ENCODE results near the gene ITPKC. TPM values are rescaled to one million over a fixed set of nuclear protein-coding genes. Genes with fewer than 3 reads are reported as not detected.

ITPKC gene
- total RNA-seq, 2 experiments from 2014 or later, result 6.4 TPM

DNA sequence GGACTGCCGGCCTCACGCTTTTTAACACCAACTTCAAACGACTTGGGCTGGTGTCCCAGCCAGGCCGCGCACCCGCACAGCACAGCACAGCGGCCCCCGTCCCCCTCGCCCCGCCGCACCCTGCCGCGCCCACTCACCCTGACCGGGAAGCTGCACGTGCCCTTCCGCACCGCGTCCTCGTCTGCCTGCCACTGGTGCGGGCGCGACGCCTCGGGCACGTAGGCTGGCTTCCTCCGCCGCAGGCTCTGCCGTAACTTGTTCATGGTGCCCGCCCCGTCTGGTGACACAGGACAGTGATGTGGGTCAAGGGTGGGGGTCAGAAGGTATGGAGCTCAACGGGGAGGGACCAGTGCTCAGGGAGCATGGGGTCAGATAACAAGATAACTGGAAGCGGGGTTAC is 32.6 kb upstream of the ITPKC start:
- Mint-ChIP-seq H3K9me3 (no peaks in the 10 kb centered on the region), H3K27me3 (no peaks in the 10 kb centered on the region), H3K4me1 (ENCODE audit: low read depth) (no peaks in the 10 kb centered on the region), H3K36me3 (peaks cover 28% of the 10 kb centered on the region), H3K4me3 (no peak overlapping the region), H3K27ac (no peak overlapping the region)
- intact Hi-C loops (cut with micrococcal nuclease), result no loop called here
- POLR2A ChIA-PET, result no interaction called here
- DNase-seq, result no peak
- CTCF ChIA-PET, result no interaction called here

DNA sequence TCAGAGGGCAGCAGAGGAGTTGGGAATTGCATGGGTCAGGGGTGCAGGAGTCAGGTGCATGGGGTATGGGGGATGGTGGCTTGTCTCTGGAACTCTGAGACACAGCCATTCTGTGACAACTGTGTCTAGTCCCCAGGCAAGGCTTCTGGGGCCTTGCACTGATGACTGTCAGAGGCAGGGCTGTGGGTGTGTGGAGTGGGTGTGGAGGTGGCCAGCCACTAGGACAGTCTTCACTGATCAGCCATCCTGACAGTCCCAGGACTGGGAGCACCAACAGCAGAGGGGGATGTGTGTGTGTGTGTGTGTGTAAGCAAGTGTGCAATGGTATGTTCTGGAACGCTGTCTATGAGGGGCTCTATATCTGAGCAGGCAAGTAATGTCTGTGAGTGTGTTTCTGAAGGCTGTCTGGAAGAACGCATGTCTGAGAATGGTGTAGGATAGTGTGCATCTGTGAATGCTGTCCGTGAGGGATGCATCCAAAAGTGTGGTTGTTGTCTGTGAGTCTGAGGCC is 31.8 kb upstream of the ITPKC start:
- Mint-ChIP-seq H3K4me3 (no peak overlapping the region), H3K27me3 (no peaks in the 10 kb centered on the region), H3K4me1 (ENCODE audit: low read depth) (no peaks in the 10 kb centered on the region), H3K9me3 (no peaks in the 10 kb centered on the region), H3K36me3 (peaks cover 25% of the 10 kb centered on the region), H3K27ac (no peak overlapping the region)
- intact Hi-C loops (cut with micrococcal nuclease), result no loop called here
- DNase-seq, result no peak
- POLR2A ChIA-PET, result no interaction called here
- CTCF ChIA-PET, result no interaction called here

DNA sequence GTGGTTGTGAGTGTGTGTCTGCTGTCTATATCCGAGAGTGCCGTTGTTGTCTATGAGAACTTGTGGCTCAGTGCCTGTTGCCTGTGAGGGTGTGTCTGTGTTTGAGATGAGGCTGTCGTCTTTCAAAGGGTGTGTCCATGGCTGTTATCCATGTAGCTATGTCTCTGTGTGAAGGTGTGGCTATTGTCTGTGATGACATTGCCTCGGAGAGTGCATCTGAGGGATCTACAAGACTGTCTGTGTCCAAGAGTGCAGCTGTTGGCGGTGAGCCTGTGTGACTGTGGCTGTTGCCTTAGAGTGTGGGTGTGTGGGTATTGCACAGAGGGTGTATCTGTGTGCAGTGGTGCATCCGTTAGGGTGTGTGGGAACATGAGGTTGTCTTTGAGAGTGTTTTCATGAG is 31.3 kb upstream of the ITPKC start:
- CTCF ChIA-PET, result no interaction called here
- H3K9me3 Mint-ChIP-seq, result no peaks in the 10 kb centered on the region
- H3K27me3 Mint-ChIP-seq, result no peaks in the 10 kb centered on the region
- no peak for DNase-seq
- no peaks in the 10 kb centered on the region for H3K4me1 Mint-ChIP-seq (ENCODE audit: low read depth)
- POLR2A ChIA-PET, result no interaction called here
- no peak overlapping the region for H3K27ac Mint-ChIP-seq
- no peak overlapping the region for H3K4me3 Mint-ChIP-seq
- peaks cover 22% of the 10 kb centered on the region for H3K36me3 Mint-ChIP-seq
- intact Hi-C loops (cut with micrococcal nuclease), result no loop called here

DNA sequence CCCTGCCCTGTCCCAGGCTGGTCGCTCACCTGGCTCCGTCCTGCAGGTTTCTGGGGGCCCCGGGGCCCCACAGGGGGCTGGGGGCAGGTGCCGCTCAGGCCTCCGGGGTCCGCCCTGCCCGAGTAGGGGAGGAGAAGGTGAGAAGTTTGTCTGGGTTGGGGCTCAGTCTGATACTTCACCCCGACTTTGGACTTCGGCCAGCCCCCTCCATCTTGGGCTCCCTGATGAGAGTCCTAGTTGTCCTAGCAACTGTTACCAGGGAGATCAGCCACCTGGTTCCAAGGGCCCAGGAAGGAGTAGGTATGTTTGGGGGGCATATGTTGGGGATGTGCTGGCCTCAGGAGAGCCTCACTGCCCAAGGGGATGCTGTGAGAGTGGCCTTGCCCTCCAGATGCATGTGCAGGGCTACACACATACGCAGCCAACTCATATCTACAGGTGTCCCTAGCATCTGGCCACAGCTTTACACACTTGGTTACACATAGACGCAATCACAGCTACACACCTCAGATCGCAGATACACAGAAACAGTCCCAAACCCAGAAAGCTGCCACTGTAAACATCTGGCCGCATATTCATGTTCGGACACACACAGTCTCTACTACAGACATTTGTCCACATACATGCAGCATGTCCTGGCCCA is 29.9 kb upstream of the ITPKC start:
- no peak for DNase-seq
- intact Hi-C loops (cut with micrococcal nuclease), result no loop called here
- Mint-ChIP-seq H3K4me3 (no peak overlapping the region), H3K27me3 (no peaks in the 10 kb centered on the region), H3K4me1 (ENCODE audit: low read depth) (peaks cover 4% of the 10 kb centered on the region), H3K27ac (no peak overlapping the region), H3K9me3 (no peaks in the 10 kb centered on the region), H3K36me3 (peaks cover 15% of the 10 kb centered on the region)
- CTCF ChIA-PET, result no interaction called here
- POLR2A ChIA-PET, result no interaction called here

DNA sequence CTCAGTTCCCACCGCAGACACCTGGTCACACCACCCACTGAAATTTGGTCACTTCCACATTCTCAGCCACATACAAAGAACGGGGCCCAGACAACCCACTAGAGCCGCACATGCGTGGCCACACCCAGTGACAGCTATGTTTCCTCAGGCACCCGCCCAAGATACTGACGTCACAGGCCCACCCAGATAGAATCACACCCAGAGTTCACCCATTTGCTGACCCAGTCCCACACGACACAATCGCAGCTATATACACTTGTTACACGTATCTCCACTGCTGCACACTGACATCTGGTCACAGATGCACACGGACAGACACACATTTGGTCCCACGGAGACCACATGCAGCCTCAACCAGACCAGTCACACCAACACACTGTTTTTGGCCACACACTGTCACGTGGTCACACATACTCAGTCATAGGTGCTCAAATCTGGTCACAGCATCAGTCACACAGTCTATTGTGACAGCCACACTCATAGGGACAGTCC is 29.3 kb upstream of the ITPKC start:
- CTCF ChIA-PET, result no interaction called here
- intact Hi-C loops (cut with micrococcal nuclease), result no loop called here
- Mint-ChIP-seq H3K9me3 (no peaks in the 10 kb centered on the region), H3K27me3 (no peaks in the 10 kb centered on the region), H3K36me3 (peaks cover 15% of the 10 kb centered on the region), H3K4me3 (no peak overlapping the region), H3K4me1 (ENCODE audit: low read depth) (peaks cover 4% of the 10 kb centered on the region), H3K27ac (no peak overlapping the region)
- POLR2A ChIA-PET, result no interaction called here
- no peak for DNase-seq

DNA sequence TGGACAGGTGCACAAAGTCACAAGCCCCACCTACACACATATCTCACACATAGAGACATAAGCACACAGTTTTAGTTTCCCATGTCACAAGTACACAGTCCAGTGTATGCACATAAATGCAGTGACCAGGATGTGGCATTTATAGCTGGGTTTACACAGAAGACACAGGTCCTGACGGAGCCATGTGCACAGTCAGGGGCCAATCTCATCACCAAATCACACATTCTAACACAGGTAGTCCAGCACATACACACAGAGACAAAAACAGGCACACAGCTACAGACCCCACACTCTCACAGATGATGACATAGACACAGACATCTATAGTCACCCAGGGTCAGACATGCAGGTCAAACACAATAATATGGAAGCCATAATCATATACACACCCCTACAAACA is 28.6 kb upstream of the ITPKC start:
- no peak for DNase-seq
- intact Hi-C loops (cut with micrococcal nuclease), result no loop called here
- Mint-ChIP-seq H3K9me3 (no peaks in the 10 kb centered on the region), H3K27ac (no peak overlapping the region), H3K4me1 (ENCODE audit: low read depth) (peaks cover 4% of the 10 kb centered on the region), H3K27me3 (no peaks in the 10 kb centered on the region), H3K4me3 (no peak overlapping the region), H3K36me3 (peaks cover 12% of the 10 kb centered on the region)
- POLR2A ChIA-PET, result interaction anchor here (0.6 kb wide), 1 partner anchor 79 kb away, joined by 3 read pairs; no protein-coding TSS in a partner anchor
- CTCF ChIA-PET, result no interaction called here

DNA sequence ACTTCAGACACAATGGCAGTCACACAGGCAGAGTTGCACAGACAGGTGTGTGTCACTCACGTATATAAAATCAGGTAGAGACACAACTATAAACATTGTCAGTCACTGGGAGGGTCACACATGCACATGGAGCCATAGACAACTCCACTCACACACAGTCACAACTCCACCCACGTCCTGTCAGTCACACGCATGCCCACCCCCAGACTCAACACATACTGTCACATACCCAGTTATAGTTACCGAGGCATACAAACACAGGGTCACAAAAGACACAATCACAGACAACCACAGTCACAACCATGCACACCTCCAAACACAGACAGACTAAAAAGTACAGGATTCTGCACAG is 27.9 kb upstream of the ITPKC start:
- no peaks in the 10 kb centered on the region for H3K27me3 Mint-ChIP-seq
- peaks cover 4% of the 10 kb centered on the region for H3K4me1 Mint-ChIP-seq (ENCODE audit: low read depth)
- H3K27ac Mint-ChIP-seq, result no peak overlapping the region
- ChIA-PET CTCF (no interaction called here), POLR2A (interaction anchor here (0.5 kb wide), 1 partner anchor 64 kb away, joined by 3 read pairs; no protein-coding TSS in a partner anchor)
- no peak for DNase-seq
- intact Hi-C loops (cut with micrococcal nuclease), result no loop called here
- peaks cover 12% of the 10 kb centered on the region for H3K36me3 Mint-ChIP-seq
- H3K9me3 Mint-ChIP-seq, result no peaks in the 10 kb centered on the region
- H3K4me3 Mint-ChIP-seq, result no peak overlapping the region

DNA sequence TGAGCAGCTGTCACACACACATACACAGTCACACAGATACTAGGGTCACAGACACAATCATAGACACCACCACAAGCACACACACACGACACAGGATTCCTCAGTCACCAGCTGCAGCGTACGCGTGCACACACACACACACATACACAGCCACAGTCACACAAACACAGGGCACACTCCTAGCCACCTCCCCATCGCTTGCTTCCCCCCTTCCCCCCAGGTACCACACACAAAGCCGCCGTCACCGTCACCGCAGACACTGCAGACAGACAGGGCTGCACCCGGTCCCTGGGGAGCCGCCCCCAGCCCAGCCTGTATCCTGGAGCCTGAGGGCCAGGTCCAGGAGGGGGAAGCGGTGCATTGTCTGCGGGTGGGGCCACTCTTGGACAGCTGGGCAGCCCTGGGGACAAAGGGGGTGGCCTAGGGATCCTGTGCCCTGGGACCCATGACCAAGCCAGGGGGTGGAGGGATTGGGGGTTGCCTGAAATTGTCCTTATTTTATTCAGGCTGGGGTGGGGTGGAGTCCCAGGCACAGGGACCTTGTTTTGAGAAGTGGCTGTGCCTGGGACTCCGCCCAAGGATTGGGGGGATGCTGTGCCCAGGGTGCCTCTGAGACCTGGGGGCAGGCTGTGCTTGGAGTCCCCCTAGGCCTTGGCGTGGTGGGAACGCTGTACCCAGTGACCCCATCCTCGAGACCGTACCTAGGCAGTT is 27.4 kb upstream of the ITPKC start:
- no peak overlapping the region for H3K27ac Mint-ChIP-seq
- H3K4me3 Mint-ChIP-seq, result peak overlapping the region; percentile 51
- DNase-seq, result peak; percentile 31
- H3K9me3 Mint-ChIP-seq, result no peaks in the 10 kb centered on the region
- peaks cover 12% of the 10 kb centered on the region for H3K36me3 Mint-ChIP-seq
- peaks cover 4% of the 10 kb centered on the region for H3K4me1 Mint-ChIP-seq (ENCODE audit: low read depth)
- H3K27me3 Mint-ChIP-seq, result no peaks in the 10 kb centered on the region
- ChIA-PET POLR2A (interaction anchor here (0.5 kb wide), 1 partner anchor 63 kb away, joined by 3 read pairs; no protein-coding TSS in a partner anchor), CTCF (no interaction called here)
- intact Hi-C loops (cut with micrococcal nuclease), result loop anchor here (1.0 to 2.0 kb wide), 3 partner anchors 23 to 61 kb away; partner anchors contain the start of genes ACTMAP and COQ8B

DNA sequence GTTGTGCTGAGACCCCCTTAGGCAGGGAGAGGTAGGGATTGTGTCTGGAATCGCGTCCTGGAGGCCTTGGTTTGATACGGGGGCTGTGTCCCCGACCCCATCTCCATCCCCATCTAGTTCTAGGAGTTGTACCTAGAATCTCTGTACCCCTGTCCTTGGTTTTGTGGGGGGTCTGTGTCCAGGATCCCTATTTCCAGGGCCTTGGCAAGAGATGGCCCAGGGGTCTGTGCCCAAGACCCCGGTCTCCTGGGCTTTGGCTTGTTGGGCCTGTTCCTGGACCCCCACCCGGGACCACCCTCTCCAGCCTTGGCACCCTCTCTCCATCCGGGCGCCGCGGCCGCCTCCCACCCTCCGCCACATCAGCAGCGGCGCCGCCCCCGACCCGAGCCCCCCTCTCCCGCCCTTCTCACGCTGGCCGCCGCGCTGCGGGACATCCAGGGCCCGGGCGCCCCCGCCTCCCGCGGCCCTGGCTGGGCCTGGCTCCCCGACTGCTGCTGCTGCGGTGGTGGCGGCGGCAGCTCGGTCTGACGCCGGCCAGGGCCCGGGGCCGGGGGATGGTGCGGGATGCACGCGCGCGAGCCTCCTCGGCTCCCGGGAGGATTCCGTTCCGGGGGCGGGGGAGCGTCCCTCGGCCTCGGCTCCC is 26.7 kb upstream of the ITPKC start, which contains the start of gene NUMBL:
Gene NUMBL (minus strand): TSS at position 602 of the 643 bp plus-strand sequence. CDS start 168 bp downstream, at position 434.
- intact Hi-C loops (cut with micrococcal nuclease), result loop anchor here (1.0 to 2.0 kb wide), 3 partner anchors 23 to 60 kb away; partner anchors contain the start of genes ACTMAP and COQ8B
- peak within 1 kb of the TSS; percentile 93 for H3K27ac Mint-ChIP-seq

DNA sequence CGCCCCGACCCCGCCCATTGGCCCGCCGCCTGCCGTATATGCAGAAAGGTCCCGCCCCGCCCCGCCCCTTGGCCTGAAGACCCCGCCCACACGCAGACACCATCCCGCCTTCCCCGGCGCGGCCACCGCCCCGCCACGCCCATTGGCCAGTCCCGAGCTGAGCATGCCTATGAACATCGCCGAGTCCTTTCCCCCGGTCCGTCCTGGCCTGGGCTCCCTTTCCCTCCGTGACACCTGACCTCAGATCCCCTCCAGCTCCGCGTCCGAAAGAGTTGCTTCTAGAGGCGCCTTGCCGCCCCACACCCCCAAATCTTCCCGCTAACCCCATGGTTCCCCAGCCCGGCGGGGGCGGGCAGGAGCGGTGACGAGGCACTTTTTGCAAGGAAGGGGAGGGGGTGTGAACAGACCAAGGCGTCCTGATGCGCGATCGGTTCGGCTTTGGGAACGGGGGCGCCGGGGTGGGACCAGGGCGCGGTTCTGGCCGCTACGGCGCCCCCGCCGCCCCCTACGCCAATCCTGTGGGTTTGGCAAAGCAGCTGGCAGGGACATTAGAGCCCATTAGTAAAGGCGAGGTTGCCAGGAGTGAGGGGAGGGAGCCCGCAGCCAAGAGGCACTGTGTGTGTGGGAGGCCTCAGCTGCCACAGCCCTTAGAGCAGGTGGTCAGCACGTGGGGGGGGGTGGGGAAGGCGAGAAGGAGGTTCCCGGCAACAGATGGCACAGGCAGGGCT is 26.1 kb upstream of the ITPKC start:
- CTCF ChIA-PET, result interaction anchor here (0.7 to 2.0 kb wide), 6 partner anchors 25 to 265 kb away, joined by 3 to 7 read pairs (median 4); partner anchors contain the start of gene COQ8B
- peaks cover 2% of the 10 kb centered on the region for H3K36me3 Mint-ChIP-seq
- intact Hi-C loops (cut with micrococcal nuclease), result loop anchor here (1.0 to 2.0 kb wide), 3 partner anchors 24 to 59 kb away; partner anchors contain the start of genes ACTMAP and COQ8B
- DNase-seq, result peak; percentile 95
- H3K27ac Mint-ChIP-seq, result peak overlapping the region; percentile 93
- H3K9me3 Mint-ChIP-seq, result no peaks in the 10 kb centered on the region
- H3K27me3 Mint-ChIP-seq, result no peaks in the 10 kb centered on the region
- POLR2A ChIA-PET, result interaction anchor here (0.5 to 1.4 kb wide), 9 partner anchors 12 to 534 kb away, joined by 3 to 8 read pairs (median 4); partner anchors contain the start of genes COQ8B and RAB4B
- H3K4me1 Mint-ChIP-seq (ENCODE audit: low read depth), result peaks cover 4% of the 10 kb centered on the region
- H3K4me3 Mint-ChIP-seq, result peak overlapping the region; percentile 79

More for the DNA sequence above, 26.7 kb upstream of the ITPKC start, which contains the start of gene NUMBL:
- POLR2A ChIA-PET, result interaction anchor here (0.6 to 1.4 kb wide), 5 partner anchors 14 to 87 kb away, joined by 3 to 8 read pairs (median 4); partner anchors contain the start of genes COQ8B and RAB4B
- peaks cover 4% of the 10 kb centered on the region for H3K4me1 Mint-ChIP-seq (ENCODE audit: low read depth)
- peak within 1 kb of the TSS; percentile 79 for H3K4me3 Mint-ChIP-seq
- peaks cover 9% of the 10 kb centered on the region for H3K36me3 Mint-ChIP-seq
- DNase-seq, result no peak
- CTCF ChIA-PET, result interaction anchor here (1.5 to 2.0 kb wide), 4 partner anchors 26 to 129 kb away, joined by 3 to 7 read pairs (median 5); partner anchors contain the start of gene COQ8B
- no peaks in the 10 kb centered on the region for H3K27me3 Mint-ChIP-seq
- no peaks in the 10 kb centered on the region for H3K9me3 Mint-ChIP-seq

Data from activated CD4-positive, alpha-beta memory T cell treated with anti-CD3 and anti-CD28 coated beads for 36 hours (primary cell).